GM12878 (cell line): Measurements from ENCODE around the gene TGFB3. TPM values are rescaled to one million over a fixed set of nuclear protein-coding genes. Genes with fewer than 3 reads are reported as not detected.

Experiments
- EP300 ChIP-seq, 2 experiments: fragments of 150-350 bp in 1 of 2; IDR thresholded peaks; 2 replicates each; pipeline ENCODE4 v1.6.1; 2011 to 2012; ENCODE audit warnings: low read depth in 2 of 2, low read length in 2 of 2, borderline replicate concordance in 1 of 2, improper control_type of control experiment in 1 of 2, inconsistent platforms in 1 of 2; ENCODE audit not compliant: control insufficient read depth in 1 of 2
- MTA3 ChIP-seq: IDR thresholded peaks from 2 replicates; pipeline ENCODE4 v1.6.1; 2012; ENCODE audit warnings: low read length, inconsistent platforms, borderline replicate concordance
- PBX3 ChIP-seq: IDR thresholded peaks from 2 replicates; pipeline ENCODE4 v1.6.1; 2011; ENCODE audit warnings: mild to moderate bottlenecking, low read depth, low read length, moderate library complexity; ENCODE audit not compliant: insufficient replicate concordance
- SIX5 ChIP-seq: IDR thresholded peaks from 2 replicates; pipeline ENCODE4 v1.6.1; 2011; ENCODE audit warnings: mild to moderate bottlenecking, low read depth, low read length, moderate library complexity; ENCODE audit not compliant: severe bottlenecking
- polyA plus RNA-seq, 11 experiments: library from polyadenylated mRNA; depleted of rRNA in 4 of 11; unstranded in 6 of 11; stranded (reverse) in 5 of 11; fragments of >200 nt; fragmentation: Nextera tagmentation in 4 of 11; fragmentation: Illumina TruSeq in 1 of 11; extraction: Ambion mirVana in 4 of 11; extraction: Trizol in 1 of 11; gene quantifications; 1 replicate in 1 of 11; 2 replicates in 10 of 11; pipeline versions ENCODE4 v1.2.1 to v1.2.3, GENCODE V29; 2011 to 2016; ENCODE audit warnings: inconsistent platforms in 2 of 11, missing spikeins in 2 of 11, low read depth in 1 of 11
- total RNA-seq, 4 experiments: library from RNA; depleted of rRNA in 3 of 4; stranded (reverse); fragments of >200 nt in 3 of 4; fragmentation: Illumina TruSeq in 1 of 4; extraction: Trizol in 1 of 4; gene quantifications; 2 replicates each; pipeline versions ENCODE4 v1.2.1 to v1.2.3, GENCODE V29; 2013 to 2021
- TF ChIP-seq, protein P1 (sequence below): fragments of 450-650 bp; IDR thresholded peaks from 2 replicates; pipeline ENCODE4 v1.6.1; 2016; ENCODE audit warnings: mild to moderate bottlenecking, moderate library complexity, borderline replicate concordance

The TGFB3 gene
- total and polyA plus RNA-seq, 10 of the 15 experiments (the other 5 are each of a cell fraction or from before 2014, with no cell fraction given) = 0.27 to 2.6 (median 0.82) TPM

GRCh38 chr14:75996488-75996887, 14.7 kb upstream of the TGFB3 start (continued):
- TF ChIP-seq PBX3 (no peak), EP300 (IDR thresholded peaks at IDR 0.05; ENCODE audit: borderline replicate concordance in 1 of 2, control insufficient read depth in 1 of 2, low read depth in 2 of 2, low read length in 2 of 2) (no peak), MTA3 (no peak), SIX5 (no peak)
- TF ChIP-seq, protein P1, sequence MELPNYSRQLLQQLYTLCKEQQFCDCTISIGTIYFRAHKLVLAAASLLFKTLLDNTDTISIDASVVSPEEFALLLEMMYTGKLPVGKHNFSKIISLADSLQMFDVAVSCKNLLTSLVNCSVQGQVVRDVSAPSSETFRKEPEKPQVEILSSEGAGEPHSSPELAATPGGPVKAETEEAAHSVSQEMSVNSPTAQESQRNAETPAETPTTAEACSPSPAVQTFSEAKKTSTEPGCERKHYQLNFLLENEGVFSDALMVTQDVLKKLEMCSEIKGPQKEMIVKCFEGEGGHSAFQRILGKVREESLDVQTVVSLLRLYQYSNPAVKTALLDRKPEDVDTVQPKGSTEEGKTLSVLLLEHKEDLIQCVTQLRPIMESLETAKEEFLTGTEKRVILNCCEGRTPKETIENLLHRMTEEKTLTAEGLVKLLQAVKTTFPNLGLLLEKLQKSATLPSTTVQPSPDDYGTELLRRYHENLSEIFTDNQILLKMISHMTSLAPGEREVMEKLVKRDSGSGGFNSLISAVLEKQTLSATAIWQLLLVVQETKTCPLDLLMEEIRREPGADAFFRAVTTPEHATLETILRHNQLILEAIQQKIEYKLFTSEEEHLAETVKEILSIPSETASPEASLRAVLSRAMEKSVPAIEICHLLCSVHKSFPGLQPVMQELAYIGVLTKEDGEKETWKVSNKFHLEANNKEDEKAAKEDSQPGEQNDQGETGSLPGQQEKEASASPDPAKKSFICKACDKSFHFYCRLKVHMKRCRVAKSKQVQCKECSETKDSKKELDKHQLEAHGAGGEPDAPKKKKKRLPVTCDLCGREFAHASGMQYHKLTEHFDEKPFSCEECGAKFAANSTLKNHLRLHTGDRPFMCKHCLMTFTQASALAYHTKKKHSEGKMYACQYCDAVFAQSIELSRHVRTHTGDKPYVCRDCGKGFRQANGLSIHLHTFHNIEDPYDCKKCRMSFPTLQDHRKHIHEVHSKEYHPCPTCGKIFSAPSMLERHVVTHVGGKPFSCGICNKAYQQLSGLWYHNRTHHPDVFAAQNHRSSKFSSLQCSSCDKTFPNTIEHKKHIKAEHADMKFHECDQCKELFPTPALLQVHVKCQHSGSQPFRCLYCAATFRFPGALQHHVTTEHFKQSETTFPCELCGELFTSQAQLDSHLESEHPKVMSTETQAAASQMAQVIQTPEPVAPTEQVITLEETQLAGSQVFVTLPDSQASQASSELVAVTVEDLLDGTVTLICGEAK = no peak
- TF ChIP-seq, all 136 proteins: peak for 0
